Renal pelvis (tissue), 4 donors: ENCODE measurements around the gene GNL2. TPM values are rescaled to one million over a fixed set of nuclear protein-coding genes. Genes with fewer than 3 reads are reported as not detected.
"Not testable (repeated sequence)": the region's sequence is repeated elsewhere in the genome, so short reads cannot be mapped to it uniquely, and the experiment has no call there.

Source experiments
- DNase-seq: peaks from one replicate; pipeline ENCODE4 v3.0.0-alpha.2; 2013
- polyA plus RNA-seq, 3 donors: library from polyadenylated mRNA; unstranded; fragments of 120-200 nt; gene quantifications; one replicate each; pipeline ENCODE4 v1.2.1, GENCODE V29; 2013; ENCODE audit not compliant: insufficient read length in 3 of 3

Gene GNL2
- polyA plus RNA-seq, 3 donors = 65.3 to 82.5 (median 74.4) TPM

DNA sequence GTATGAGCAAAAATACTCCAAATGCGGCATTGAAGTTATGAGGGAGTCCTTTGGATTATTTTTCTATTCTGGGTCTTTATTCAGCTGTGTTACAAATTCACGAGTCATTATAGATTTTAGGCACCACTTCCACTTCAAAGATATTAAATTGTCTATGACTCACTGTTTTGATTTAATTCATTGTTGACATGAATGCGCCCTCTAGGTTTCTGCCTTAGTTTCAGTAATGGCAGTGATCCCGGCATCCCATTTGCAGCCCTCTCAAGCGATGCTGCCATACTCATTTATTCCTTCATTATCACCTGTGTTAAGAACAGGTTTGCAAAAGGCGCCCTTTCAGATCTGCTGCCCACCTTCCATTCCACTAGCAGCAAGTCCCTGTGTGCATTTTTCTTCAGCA is 25.0 kb upstream of the GNL2 start:
- DNase-seq = no peak

DNA sequence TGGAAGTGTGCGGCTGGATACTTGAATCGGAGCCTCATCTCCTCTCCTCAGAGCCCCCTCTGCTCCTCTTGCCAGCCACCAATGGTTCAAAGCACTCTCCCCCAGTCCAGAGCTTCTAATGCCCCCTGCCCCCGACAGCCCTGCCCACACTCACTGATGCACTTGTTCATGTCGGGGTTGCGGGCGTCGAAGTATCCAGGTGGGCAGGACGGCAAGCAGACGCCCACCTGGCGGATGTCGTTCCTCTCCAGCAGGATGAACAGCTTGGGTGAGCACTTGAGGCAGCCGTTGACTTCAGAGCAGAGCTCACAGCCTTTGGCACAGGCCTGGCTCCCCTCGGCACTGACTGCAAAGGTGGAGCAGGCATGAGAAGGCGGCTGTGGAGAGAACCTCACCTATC is 20.6 kb upstream of the GNL2 start:
- no peak for DNase-seq

DNA sequence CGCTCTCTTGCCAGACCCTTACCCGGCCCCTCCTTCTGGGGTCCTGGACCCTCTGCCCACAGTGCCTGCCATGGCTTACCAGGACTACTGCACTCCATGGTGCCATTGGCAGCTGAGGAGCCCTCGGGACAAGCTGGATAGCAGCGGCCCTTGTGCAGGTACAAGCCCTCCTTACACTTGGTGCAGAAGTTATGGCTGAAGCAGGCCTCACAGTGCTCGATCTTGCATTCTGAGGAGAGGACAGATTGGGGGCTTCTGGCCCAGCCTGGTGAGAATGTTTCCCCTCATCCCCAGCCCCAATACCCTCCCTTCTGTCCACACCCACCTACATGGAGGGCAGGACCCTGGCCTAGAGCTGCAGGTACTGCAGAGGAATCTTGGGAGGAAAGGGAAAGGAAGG is 18.4 kb upstream of the GNL2 start:
- no peak for DNase-seq

DNA sequence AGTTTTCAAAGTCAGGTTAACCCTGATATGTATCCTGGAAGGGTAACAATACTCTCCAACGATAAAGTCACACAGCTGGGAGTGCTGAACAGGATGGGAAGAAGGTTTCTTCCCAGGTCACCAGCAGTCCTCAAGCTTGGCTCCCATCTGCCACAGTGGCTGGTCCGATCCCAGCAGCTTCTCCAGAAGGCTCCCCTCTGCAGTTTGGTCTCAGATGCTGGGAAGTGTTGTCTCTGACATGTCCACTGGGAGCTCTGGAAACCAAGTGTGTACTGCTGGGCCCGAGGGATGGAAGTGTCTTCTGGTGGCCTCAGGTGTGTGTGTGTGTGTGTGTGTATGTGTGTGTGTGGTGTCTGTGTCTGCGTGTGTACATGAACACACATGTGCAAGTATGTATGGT is 16.4 kb upstream of the GNL2 start:
- DNase-seq = no peak

DNA sequence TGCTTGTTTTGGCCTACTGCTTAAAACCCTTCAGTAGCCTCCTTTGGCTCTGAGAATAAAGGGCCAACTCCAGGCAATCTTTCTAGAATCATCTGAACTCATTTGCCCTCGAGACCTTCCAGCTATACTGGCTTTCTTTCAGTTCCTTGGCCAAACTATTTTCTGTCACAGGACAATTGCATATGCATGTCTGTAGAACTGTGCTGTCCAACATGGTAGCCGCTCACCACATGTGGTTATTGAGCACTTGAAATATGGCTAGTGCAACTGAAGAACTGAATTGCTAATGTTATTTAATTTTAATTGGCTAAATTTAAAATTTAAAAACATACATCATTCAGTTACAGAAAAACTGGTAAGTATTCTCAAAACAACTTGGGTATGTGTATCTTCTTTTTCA is 14.3 kb upstream of the GNL2 start:
- no peak for DNase-seq

DNA sequence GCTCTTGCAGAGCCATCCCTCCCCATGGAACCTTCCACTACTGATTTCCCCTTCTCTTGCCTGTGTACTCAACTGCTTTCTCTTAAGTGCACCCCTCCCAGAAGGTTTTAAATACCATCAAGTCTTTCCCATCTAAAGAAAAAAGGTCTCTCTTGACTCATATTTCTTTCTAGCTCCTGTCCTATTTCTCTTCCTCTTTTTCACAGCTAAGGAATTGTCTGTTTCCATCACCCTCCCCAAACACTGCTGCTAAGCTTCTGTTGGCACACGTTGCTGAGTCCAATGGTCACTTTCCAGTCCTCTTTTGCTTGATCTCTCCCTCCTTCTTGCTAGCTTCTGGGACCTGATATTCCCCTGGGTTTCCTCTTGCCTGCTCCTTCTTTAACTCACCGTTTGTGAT is 13.3 kb upstream of the GNL2 start:
- no peak for DNase-seq

DNA sequence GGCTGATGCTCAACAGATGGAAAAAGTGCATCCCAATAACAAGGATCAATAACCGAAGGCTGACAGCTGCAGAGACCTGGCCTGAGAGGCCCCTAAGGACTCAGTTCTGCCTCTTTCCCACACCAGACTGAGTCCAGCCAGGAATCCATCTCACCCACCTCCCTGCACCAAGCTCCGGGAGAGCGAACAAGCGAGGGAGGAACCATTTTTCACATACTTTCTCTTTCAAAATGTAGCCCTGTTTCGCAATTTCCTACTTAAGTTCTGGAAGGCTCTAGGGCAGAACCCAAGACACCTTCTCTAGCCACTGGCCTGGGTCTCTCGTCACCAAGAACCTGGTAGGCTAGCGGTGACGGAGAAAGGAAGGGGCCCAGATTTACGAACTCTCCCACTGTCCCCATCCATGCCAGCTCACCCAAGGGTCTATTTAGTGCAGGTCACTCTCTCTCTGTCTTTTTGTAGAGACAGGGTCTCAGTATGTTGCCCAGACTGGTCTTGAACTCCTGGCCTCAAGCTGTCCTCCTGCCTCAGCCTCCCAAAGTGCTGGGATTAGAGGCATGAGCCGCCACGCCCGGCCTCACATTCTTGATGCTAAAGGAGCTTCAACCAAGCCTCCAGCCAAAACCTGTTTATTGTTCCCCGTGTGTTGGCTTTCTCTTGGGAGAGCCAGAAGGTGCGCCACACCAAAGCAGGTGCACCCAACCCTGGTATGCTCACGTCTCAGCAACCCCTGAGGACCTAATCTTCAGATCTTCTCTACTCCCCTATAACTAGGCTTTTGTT is 10.9 kb upstream of the GNL2 start:
- DNase-seq = no peak

DNA sequence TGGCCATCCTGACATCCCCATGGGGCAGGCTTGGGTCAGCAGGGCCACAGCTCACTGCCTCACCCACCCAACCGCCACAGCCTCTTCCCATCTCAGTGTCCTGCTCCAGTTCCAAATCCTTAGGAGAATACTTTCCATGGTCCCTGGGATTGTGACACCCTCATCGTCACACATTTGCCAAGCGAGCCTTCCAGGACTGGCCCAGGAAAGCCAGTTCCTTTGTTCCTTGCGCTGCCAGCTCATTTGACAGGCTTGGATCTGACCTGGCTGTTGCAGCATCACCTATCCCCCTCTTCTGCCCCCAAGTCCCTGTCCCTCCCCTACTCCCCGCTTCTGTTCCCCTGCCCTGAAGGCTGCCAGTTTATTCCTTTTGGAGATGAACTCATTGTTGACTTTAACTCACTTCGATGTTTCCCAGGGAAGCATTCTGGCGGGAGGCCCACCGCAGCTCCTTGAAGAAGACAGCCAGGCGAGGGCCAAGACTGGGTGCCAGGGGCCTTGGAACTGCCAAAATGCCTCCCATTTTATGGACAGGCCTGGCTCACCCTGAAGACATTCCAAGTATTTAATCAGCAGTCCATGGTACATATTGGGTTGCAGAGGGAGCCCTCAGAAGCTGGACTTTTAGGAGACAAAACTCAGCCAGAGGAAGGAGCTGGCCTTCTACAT is 10.2 kb upstream of the GNL2 start:
- no peak for DNase-seq

DNA sequence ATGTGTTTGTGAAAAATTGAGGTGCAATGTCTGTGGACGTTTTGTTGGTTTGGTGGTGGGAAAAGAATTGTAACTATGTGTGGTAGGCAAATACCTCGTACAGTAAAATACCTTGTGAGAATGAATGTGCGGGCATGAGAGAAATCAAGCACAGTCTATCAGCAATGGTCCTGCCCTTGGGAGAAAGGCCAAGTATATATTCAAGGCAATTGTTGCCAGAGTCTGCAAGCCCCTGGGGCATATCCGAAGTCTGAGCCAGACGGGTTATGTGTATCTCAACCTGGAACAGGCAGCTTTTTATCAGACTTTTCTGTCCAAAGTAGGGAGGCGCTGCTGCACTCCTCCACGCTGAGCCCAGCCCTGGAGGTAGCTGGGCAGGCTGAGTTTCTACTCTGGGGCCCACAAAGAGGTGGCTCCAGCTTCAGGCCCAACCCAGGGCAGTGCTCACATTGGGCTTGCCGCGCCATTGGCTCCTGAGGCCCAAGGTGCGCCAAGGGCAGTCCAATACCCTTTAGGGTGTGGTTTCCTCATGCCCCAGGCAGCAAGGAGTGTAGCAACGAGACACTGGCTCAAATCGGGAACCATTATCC is 9.4 kb upstream of the GNL2 start:
- DNase-seq = no peak

DNA sequence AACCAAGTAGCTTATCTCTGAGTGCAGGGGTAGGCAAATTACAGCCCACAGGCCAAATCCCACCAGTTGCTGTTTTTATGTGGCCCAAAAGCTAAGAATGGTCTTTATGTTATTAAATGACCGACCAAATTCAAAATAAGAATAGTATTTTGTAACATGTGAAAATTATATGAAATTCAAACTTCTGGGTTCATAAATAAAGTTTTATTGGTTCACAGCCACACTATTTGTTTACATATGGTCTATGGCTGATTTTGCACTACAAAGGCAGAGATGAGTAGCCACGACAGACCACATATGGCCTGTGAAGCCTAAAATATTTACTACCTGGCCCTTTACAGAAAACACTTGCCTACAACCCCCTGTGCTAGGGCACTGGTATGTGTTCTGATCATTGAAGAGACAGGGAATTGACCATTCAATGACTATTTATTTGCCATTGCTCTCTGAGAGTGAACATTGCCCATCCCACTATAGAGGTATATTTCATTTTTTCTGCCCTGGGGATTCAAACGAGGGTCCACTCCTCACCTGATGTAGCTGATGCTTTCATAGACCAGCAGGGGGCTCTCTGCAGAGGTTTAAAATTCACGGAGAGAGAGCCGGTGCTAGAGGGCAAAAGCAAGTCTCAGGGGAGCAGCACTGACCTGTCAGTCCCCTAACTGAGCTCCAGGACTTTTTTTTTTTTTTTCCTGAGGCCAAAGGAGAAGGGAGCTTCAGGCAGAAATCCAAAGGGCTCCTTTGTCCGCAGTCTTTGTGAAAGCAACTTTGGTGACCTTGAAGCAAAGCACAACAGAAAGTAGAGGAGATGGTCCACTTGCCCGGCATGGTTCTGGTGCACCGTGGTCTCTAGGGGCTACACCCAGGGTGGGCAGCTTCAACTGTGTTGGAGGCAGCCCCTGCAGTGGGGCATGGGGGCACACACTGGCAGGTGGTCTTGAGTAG is 7.3 kb upstream of the GNL2 start:
- DNase-seq = peak; percentile 35

DNA sequence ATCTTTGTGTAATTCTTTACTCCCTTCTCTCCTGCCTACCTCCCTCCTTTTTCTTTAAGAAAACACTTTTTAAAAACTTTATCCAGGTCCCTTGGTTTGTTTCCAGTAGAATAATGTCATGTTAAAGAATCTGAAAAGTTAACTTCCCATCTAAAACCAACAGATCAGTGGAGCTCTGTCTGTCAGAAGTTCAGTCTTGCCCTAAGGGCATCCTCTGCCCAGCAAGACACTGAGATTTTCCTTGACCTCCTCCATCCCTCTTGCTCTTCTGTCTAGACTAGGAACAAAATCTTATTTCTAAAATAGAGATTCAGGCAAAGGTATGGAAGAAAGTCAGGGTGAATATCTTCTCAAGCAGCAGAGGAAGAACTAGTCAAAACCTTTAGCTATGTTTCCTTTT is 5.7 kb upstream of the GNL2 start:
- no peak for DNase-seq

DNA sequence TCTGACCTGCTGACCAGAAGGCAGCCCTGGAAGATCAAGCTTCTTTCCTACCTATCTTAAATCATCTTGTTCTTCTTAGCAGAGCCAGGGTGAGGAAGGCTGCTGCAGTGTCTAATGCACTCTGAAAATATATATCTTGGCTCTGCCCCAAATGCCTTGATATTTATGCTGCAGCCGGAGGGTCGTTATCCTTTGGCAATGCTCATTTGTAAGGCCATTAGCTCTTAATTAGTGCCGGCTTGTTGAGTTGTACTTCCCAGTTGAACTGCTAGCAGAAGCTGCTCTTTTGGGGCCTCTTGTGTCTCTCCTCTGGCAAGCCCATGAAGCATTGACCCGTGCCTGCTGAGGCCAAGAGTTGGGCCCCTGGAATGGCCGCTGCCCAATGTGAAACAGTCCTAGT is 4.2 kb upstream of the GNL2 start:
- no peak for DNase-seq

DNA sequence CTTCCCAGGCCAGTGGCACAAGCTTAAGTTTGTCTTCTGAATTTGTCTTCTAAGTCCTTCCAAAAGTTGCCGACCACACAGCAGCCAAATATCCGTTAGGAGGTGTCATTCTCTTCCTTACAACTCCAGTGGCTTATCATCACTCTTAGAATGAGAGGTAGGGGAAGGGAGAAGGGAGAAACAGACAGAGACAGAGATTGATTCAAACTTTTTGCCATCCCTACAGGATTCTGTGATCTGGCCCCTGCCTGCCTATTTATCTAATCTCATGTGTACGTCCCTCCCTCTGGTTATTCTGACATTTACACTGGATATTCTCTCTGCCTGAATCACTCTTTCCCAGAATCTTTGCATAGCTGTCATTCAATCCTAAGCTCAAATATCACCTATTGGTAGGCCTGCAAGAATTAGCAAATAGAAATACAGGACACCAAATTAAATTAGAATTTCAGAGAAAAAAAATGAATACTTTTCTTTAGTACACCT is 488 bp upstream of the GNL2 start:
- no peak for DNase-seq

DNA sequence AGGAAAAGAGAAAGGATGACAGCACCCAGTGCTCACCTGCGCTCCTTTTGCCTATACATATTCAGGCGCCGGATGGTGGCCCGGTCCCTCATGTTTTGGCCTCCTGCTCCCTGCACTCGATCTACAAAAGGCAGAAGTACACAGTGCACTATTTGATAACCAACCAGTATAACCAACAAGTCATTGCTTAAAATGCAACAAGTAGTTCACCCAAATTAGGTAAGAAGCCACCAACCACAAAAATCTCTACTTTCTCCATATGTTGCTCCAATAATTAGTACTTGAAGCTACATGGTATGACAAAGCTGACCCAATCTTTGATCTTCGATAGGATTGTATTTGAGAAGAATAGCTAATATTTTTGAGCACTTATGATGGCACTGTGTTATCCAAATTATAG is 2.0 kb downstream of the GNL2 start:
- no peak for DNase-seq

DNA sequence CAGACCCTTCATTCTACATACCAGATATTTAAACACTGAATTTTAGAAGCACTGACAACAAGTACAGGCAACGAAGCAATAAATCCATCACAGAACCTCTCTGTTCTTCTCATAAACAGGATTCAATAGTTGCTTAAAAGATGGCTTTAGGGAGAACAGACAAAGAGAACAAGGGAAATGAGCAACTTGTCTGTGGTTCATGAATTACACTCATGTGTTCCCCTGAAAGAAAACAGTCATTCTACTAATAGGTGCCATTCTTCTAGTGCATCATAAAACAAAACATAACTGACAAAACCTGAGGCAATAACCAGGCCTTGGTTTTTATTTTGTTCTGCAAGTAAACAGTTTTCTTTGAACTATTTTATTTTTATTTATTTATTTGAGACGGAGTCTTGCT is 6.8 kb downstream of the GNL2 start:
- DNase-seq = no peak

DNA sequence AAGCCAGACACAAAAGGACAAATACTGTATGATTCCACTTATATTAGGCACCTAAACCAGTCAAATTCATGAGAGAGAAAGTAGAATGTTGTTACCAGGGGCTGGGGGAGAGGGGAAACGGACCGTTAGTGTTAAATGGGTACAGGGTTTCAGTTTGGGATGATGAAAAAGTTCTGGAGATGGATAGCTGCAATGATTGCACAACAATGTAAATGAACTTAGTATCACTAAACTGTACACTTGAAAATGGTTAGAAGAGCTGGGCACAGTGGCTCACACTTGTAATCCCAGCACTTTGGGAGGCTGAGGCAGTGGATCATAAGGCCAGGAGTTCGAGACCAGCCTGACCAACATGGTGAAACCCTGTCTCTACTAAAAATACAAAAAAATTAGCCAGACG is 11.2 kb downstream of the GNL2 start:
- not testable (repeated sequence) for DNase-seq

DNA sequence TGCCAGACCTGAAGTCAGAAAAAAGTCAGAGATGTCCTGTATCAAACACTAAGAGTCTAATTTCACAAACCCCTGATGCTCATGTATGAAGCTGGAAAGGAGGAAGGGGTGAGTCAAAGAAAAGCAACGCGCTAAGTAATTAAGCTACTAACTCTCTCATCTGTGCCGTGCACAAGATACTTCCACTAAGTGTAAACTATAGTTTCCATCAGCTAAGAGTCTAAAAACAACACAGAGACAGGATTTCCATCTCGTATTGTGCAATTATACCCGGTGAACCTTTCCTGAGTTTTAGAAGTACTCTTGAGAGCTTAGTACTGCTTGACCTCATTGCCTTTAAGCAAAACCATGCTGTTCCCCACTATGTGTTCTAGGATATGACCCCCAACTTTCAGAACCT is 20.0 kb downstream of the GNL2 start:
- DNase-seq = no peak

DNA sequence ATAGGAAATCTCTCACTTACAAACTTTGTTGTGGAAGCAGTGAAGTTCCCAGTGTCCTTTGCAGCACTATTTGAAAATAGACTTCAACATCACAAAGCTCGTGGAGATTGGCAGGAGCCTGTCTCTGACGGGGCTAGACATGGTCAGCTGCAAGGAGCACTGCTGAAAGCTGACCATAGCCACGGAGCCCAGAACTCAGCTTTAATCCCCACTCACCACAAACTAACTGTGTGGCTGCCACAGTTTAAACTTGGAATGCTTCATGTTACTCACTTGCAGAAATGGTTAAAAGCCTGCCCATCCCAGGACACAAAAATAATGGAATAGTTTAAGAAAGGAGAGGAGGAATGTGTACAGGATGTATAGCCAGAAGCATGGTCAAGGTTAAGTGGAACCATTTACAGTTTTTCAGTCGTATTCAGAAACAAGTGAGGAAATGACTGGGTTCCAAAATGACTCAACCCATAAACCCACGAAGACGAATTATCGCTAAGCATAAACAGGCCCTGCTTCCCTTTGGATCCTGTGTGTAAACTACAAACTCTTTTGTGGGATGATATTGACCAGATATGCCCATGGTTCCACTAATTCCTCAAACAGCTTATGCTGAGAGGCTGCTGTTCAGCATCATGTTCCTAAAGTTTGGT is 20.8 kb downstream of the GNL2 start:
- DNase-seq = no peak

DNA sequence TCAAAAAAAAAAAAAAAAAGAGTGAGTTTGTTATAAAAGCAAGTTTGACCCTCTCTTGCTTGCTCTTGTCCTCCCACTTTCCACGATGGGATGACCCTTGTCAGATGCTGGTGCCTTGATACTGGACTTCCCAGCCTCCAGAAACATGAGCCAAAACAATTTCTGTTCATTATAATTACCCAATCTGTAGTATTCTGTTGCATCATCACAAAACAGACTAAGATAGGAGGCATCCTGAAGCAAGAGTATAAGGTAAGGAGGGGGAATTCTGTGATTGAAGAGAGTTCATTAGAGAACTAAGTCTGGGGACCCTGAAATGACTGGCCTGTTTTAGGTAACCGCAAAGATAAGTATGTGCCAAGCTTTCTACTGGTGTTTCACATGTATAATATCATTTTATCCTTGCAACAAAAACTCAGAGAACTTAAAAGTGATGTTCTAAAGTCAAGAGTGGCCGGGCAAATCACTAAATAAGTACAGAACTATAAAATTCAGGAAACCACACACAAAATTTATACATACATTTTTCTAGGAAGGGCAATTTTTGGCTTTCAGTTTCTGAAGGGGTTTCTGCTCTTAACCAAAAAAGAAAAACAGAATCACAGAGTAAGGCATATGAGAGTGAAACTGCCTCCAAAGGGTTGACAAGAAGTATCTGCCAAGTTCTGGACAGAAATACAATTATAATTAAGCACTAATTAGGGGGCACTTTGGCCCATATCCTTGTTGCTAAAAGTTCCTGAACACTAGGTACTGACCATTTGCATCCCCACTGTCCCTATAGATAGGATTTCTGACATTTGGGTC is 25.0 kb downstream of the GNL2 start:
- DNase-seq = no peak

DNA sequence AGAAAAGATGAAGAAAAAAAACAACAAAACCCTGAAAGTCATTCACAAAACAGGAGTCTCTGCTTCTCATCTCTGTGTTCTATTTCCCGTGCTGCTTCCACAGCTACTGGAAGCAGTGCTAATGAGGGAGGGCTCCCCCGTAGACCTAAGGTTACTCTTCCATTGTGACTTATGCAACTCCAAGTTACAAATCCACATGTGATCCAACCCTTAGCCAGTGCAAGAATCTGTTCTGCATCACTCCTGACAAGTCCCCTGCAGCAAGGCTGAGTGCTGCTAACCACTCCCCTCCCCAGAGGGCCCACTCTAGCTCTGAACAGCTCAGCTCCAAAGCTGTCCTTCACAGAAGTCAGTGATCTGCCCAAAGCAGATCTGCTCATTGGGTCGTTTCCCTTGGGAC is 28.7 kb downstream of the GNL2 start:
- no peak for DNase-seq

DNA sequence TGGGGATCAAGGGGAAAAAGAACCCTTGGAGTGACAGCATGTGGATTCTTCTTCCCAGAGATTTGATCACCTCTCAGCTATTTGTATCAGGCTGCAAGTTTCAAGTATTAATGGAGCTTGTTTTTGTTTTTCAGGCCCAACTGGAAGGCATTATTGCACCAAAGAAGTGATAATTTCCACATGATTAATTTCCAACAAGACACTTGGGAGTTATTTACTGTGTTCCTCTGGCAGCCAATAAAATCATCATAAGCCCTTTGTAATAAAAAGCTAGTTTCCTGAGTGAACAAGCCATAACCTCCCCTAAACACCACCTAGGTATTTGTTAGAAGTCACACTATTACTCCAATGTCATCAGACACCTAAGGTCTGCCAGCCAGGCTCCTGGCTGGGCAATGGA is 30.8 kb downstream of the GNL2 start:
- DNase-seq = no peak
